ENCODE results near the gene TAF4B. TPM values are rescaled to one million over a fixed set of nuclear protein-coding genes. Genes with fewer than 3 reads are reported as not detected.

The TAF4B gene
- total RNA-seq, 1 donor from 2014 or later = 3.0 TPM

DNA sequence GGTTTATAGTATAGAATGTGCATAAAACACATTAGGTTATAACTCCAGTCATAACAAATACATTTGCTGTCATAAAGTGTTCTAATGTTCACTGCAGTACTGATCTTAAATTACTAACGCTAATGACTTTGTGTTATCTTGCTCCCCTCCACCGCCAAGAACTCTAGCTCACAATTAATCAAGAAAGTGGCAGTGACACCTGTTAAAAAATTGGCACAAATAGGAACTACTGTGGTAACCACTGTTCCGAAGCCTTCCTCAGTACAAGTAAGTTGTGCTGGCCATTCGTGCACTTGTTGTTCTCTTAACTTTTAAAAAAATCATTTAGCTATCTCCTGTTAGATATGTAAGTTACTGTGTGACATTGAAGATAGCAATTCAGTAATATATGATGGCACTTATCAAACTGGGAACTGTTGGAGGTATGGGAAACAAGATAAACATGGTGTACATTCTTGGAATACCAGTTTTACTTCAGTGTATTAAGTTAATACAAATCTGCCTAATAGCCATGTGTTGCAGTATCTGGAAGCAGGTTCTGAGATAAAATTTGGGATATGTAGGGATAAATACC is 41.2 kb downstream of the TAF4B start:
- Histone ChIP-seq H3K4me1 (no peaks in the 10 kb centered on the region), H3K4me3 (no peak overlapping the region), H3K27me3 (no peaks in the 10 kb centered on the region), H3K27ac (no peak overlapping the region), H3K9me3 (no peaks in the 10 kb centered on the region), H3K36me3 (no peaks in the 10 kb centered on the region)
- TF ChIP-seq, protein P1, sequence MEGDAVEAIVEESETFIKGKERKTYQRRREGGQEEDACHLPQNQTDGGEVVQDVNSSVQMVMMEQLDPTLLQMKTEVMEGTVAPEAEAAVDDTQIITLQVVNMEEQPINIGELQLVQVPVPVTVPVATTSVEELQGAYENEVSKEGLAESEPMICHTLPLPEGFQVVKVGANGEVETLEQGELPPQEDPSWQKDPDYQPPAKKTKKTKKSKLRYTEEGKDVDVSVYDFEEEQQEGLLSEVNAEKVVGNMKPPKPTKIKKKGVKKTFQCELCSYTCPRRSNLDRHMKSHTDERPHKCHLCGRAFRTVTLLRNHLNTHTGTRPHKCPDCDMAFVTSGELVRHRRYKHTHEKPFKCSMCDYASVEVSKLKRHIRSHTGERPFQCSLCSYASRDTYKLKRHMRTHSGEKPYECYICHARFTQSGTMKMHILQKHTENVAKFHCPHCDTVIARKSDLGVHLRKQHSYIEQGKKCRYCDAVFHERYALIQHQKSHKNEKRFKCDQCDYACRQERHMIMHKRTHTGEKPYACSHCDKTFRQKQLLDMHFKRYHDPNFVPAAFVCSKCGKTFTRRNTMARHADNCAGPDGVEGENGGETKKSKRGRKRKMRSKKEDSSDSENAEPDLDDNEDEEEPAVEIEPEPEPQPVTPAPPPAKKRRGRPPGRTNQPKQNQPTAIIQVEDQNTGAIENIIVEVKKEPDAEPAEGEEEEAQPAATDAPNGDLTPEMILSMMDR (IDR thresholded peaks at IDR 0.05) = no peak
- DNase-seq (ENCODE audit: low spot score in 2 of 2) = no peak
- intact Hi-C loops (cut with DNase I) = no loop called here

DNA sequence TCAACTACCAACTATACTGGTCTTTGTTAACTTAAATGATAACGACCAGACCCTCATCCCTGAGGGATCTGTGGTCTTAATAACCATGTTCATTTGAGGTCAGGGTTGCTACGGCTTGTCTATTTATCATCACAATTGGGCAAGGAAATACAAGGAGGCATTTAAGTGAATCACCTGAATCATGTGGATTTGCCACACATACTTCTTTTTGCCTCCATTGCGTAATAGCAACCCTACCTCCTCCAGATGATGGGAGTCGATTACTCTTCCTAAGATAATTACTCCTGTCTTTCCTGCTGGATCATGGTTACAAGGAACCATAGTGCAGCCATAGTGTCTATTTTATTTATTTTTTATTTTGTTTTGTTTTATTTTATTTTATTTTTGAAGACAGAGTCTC is 42.2 kb downstream of the TAF4B start:
- Histone ChIP-seq H3K27ac (no peak overlapping the region), H3K36me3 (no peaks in the 10 kb centered on the region), H3K4me1 (no peaks in the 10 kb centered on the region), H3K27me3 (no peaks in the 10 kb centered on the region), H3K4me3 (no peak overlapping the region), H3K9me3 (no peaks in the 10 kb centered on the region)
- TF ChIP-seq, protein P1 (IDR thresholded peaks at IDR 0.05) = no peak
- DNase-seq (ENCODE audit: low spot score in 2 of 2) = no peak
- intact Hi-C loops (cut with DNase I) = no loop called here

DNA sequence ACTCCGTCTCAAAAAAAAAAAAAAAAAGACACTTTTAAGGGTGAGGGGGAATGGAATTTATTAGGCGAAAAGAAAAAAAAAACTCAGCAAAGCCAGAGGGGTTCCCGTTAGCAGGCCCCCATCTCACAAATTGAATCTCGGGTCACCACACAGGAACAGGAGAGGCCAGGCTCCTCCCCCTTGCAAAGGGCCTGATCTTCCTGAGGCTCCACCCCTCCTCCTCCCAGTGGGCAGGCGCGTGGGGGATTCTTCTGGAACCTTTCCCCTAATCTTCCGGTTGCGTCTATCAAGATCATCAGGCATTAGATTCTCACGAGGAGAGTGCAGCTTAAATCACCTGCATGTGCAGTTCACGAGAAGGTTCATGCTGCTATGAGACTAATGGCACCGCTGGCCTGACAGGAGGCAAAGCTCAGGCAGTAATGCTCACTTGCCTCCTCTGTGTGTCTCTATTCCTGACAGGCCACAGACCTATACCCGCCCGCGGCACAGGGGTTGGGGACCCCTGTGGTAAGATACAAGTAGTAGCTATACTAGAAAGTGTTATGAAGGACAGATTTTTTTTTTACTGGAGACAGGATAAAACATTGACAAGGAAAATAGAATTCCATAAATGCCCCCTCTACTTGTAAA is 45.8 kb downstream of the TAF4B start:
- Histone ChIP-seq H3K27ac (no peak overlapping the region), H3K36me3 (peaks cover 0 to 3% of the 10 kb centered on the region in 2 donors), H3K9me3 (no peaks in the 10 kb centered on the region), H3K27me3 (no peaks in the 10 kb centered on the region), H3K4me1 (no peaks in the 10 kb centered on the region), H3K4me3 (no peak overlapping the region)
- intact Hi-C loops (cut with DNase I) = no loop called here
- TF ChIP-seq, protein P1 (IDR thresholded peaks at IDR 0.05) = no peak
- DNase-seq (ENCODE audit: low spot score in 2 of 2) = no peak

DNA sequence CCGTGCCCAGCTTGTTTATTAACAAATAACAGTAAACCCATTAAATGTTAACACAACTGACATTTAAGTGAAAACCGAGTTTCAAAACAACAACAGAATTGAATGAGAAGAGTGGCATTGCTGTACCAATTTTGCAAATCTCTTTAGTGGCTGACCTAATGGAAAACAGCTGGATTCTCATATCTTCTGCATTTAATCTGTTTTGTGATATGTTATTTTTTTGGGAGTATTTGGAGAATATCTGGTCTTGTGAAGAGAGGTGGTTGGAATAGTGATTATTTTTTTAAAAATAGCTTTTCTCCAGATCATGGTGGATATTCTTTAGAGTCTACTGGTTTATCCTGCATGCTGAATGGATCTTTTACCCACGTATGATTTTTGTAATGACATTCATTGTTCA is 51.1 kb downstream of the TAF4B start:
- Histone ChIP-seq H3K4me1 (no peaks in the 10 kb centered on the region), H3K4me3 (no peak overlapping the region), H3K27me3 (no peaks in the 10 kb centered on the region), H3K36me3 (peaks cover 0 to 6% of the 10 kb centered on the region in 2 donors), H3K27ac (no peak overlapping the region), H3K9me3 (peaks cover 0 to 7% of the 10 kb centered on the region in 2 donors)
- TF ChIP-seq, protein P1 (IDR thresholded peaks at IDR 0.05) = no peak
- intact Hi-C loops (cut with DNase I) = no loop called here
- DNase-seq (ENCODE audit: low spot score in 2 of 2) = no peak

DNA sequence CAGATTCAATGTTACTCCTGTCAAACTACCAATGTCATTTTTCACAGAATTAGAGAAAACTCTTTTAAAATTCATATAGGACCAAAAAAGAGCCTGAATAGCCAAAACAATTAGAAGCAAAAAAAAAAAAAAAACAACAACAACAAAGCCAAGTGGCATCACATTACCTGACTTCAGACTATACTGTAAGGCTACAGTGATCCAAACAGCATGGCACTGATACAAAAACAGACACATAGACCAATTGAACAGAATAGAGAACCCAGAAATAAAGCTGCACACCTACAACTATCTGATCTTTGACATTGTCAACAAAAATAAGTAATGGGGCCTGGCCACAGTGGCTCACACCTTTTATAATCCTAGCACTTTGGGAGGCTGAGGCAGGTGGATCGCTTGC is 53.2 kb downstream of the TAF4B start:
- H3K27ac ChIP-seq = no peak overlapping the region
- TF ChIP-seq, protein P1 (IDR thresholded peaks at IDR 0.05) = no peak
- no peaks in the 10 kb centered on the region for H3K4me1 ChIP-seq
- peaks cover 0 to 6% of the 10 kb centered on the region in 2 donors for H3K36me3 ChIP-seq
- H3K4me3 ChIP-seq = no peak overlapping the region
- peaks cover 0 to 7% of the 10 kb centered on the region in 2 donors for H3K9me3 ChIP-seq
- DNase-seq (ENCODE audit: low spot score in 2 of 2) = no peak
- intact Hi-C loops (cut with DNase I) = no loop called here
- no peaks in the 10 kb centered on the region for H3K27me3 ChIP-seq
